Liver (tissue), 3 donors: ENCODE data around the gene FIG4.

Experiments
- ATF3 ChIP-seq: IDR thresholded peaks from 2 replicates; pipeline ENCODE4 v1.6.1; 2016; ENCODE audit warnings: antibody characterized with exemption
- HNF4A ChIP-seq, 2 donors: conservative IDR thresholded peaks; 2 replicates each; pipeline ENCODE4 v1.6.1; 2016; ENCODE audit warnings: antibody characterized with exemption in 2 of 2, mild to moderate bottlenecking in 2 of 2
- JUND ChIP-seq, 2 donors: IDR thresholded peaks; 2 replicates each; pipeline ENCODE4 v1.6.1; 2016; ENCODE audit warnings: antibody characterized with exemption in 2 of 2
- RAD21 ChIP-seq, 2 donors: IDR thresholded peaks; 2 replicates each; pipeline ENCODE4 v1.6.1; 2016; ENCODE audit warnings: antibody characterized with exemption in 2 of 2, mild to moderate bottlenecking in 2 of 2
- RXRA ChIP-seq, 2 donors: IDR thresholded peaks; 2 replicates each; pipeline ENCODE4 v1.6.1; 2017 to 2018; ENCODE audit warnings: antibody characterized with exemption in 2 of 2, mild to moderate bottlenecking in 1 of 2
- SP1 ChIP-seq: IDR thresholded peaks from 2 replicates; pipeline ENCODE4 v1.6.1; 2018; ENCODE audit warnings: antibody characterized with exemption, mild to moderate bottlenecking
- TAF1 ChIP-seq: conservative IDR thresholded peaks from 2 replicates; pipeline ENCODE4 v1.6.1; 2016; ENCODE audit warnings: antibody characterized with exemption, mild to moderate bottlenecking
- TF ChIP-seq, protein P1 (sequence below): fragments of 150-350 bp; IDR thresholded peaks from 2 replicates; pipeline ENCODE4 v1.5.1; 2017; ENCODE audit warnings: improper control_type of control experiment, low read depth, low read length; ENCODE audit not compliant: missing input control
- donor health status: healthy.
- donor health status: healthy.

GRCh38 chr6:109783250-109783986 lies 92.3 kb downstream of the FIG4 start:
- TF ChIP-seq, protein P1, sequence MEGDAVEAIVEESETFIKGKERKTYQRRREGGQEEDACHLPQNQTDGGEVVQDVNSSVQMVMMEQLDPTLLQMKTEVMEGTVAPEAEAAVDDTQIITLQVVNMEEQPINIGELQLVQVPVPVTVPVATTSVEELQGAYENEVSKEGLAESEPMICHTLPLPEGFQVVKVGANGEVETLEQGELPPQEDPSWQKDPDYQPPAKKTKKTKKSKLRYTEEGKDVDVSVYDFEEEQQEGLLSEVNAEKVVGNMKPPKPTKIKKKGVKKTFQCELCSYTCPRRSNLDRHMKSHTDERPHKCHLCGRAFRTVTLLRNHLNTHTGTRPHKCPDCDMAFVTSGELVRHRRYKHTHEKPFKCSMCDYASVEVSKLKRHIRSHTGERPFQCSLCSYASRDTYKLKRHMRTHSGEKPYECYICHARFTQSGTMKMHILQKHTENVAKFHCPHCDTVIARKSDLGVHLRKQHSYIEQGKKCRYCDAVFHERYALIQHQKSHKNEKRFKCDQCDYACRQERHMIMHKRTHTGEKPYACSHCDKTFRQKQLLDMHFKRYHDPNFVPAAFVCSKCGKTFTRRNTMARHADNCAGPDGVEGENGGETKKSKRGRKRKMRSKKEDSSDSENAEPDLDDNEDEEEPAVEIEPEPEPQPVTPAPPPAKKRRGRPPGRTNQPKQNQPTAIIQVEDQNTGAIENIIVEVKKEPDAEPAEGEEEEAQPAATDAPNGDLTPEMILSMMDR: no peak
- TF ChIP-seq SP1 (no peak), JUND (IDR thresholded peaks at IDR 0.05) (no peak), HNF4A (conservative IDR thresholded peaks at IDR 0.05) (no peak), RAD21 (IDR thresholded peaks at IDR 0.05) (peak; percentile 25 to 58), RXRA (IDR thresholded peaks at IDR 0.05) (no peak), TAF1 (no peak), ATF3 (no peak)
